HG02798 (cell line): ENCODE data around the gene GRIN3B.

Experiments used
- ATAC-seq: cut with Tn5 transposase; IDR thresholded peaks from one replicate; pipeline ENCODE4 v1.9.1; 2021; ENCODE audit warnings: mild to moderate bottlenecking; ENCODE audit not compliant: unreplicated experiment, poor library complexity

Gene GRIN3B

GRCh38 chr19:1053176-1054101 is 53.2 kb downstream of the GRIN3B start:
- no peak for ATAC-seq

- ATAC-seq = no peak
Observed at GRCh38 chr19:1054102-1055027, 54.1 kb downstream of the GRIN3B start.

GRCh38 chr19:1055028-1055425 is 54.8 kb downstream of the GRIN3B start:
- no peak for ATAC-seq

GRCh38 chr19:1055886-1056620 is 55.8 kb downstream of the GRIN3B start:
- ATAC-seq = no peak

GRCh38 chr19:1057176-1057855 is 57.1 kb downstream of the GRIN3B start:
- no peak for ATAC-seq

- no peak for ATAC-seq
Observed at GRCh38 chr19:1058112-1058511, 57.9 kb downstream of the GRIN3B start.
